SK-N-SH (cell line): ENCODE measurements around the gene ITK. TPM values are rescaled to one million over a fixed set of nuclear protein-coding genes. Genes with fewer than 3 reads are reported as not detected.

Experiments used
- CTCF ChIA-PET: fragments of 300-600, 350-600 bp; formaldehyde crosslinking; extraction: SDS; loops from one replicate; lab custom pipeline; 2021; lab: Yijun Ruan, JAX
- POLR2A ChIA-PET: fragments of 350-600 bp; sonication (Branson Sonifier 250); formaldehyde crosslinking; extraction: SDS; loops from one replicate; lab custom pipeline; 2020; ENCODE audit warnings: antibody characterized with exemption, inconsistent platforms; lab: Yijun Ruan, JAX
- DNase-seq: peaks from one replicate; pipeline ENCODE4 v3.0.0; 2012
- H2AFZ ChIP-seq: fragments of 200-600 bp; sonication (generic); 2 replicates; pipeline ENCODE4 v1.8.1; 2016; ENCODE audit warnings: antibody characterized with exemption, mild to moderate bottlenecking, low read depth
- H3F3A ChIP-seq: fragments of 200-600 bp; sonication (generic); replicated peaks from 2 replicates; pipeline ENCODE3; 2016; ENCODE audit warnings: antibody characterized with exemption, mild to moderate bottlenecking; ENCODE audit not compliant: insufficient read depth
- H3K27ac ChIP-seq, 2 experiments: fragments of 200-500 bp in 1 of 2; fragments of 200-600 bp in 1 of 2; sonication (Bioruptor generic) in 1 of 2; sonication (generic), shearing (Covaris generic) in 1 of 2; 2 replicates each; pipeline versions ENCODE4 v1.5.1 to v1.6.1; 2014 to 2016; ENCODE audit warnings: low read depth in 2 of 2, inconsistent platforms in 1 of 2, low read length in 1 of 2, mild to moderate bottlenecking in 1 of 2, mixed read lengths in 1 of 2
- H3K27me3 ChIP-seq: fragments of 200-600 bp; sonication (generic), shearing (Covaris generic); 2 replicates; pipeline ENCODE4 v1.6.1; 2016; ENCODE audit warnings: mixed run types; ENCODE audit not compliant: insufficient read depth
- H3K36me3 ChIP-seq, 2 experiments: fragments of 200-500 bp in 1 of 2; fragments of 200-600 bp in 1 of 2; sonication (Bioruptor generic) in 1 of 2; sonication (generic) in 1 of 2; replicated peaks in 1 of 2; 2 replicates each; pipeline versions ENCODE3 to v1.5.1; 2014 to 2016; ENCODE audit warnings: low read length in 1 of 2, mild to moderate bottlenecking in 1 of 2; ENCODE audit not compliant: insufficient read depth in 2 of 2, control insufficient read depth in 1 of 2
- H3K4me1 ChIP-seq, 2 experiments: fragments of 200-500 bp in 1 of 2; fragments of 200-600 bp in 1 of 2; sonication (Bioruptor generic) in 1 of 2; sonication (generic), shearing (Covaris generic) in 1 of 2; 2 replicates each; pipeline versions ENCODE4 v1.5.1 to v1.6.1; 2014 to 2016; ENCODE audit warnings: low read depth in 1 of 2, low read length in 1 of 2, mixed run types in 1 of 2; ENCODE audit not compliant: insufficient read depth in 2 of 2, control insufficient read depth in 1 of 2
- H3K4me2 ChIP-seq: fragments of 200-600 bp; sonication (generic), shearing (Covaris generic); 2 replicates; pipeline ENCODE4 v1.6.1; 2017; ENCODE audit warnings: mixed run types
- H3K4me3 ChIP-seq, 2 experiments: fragments of 200-500 bp in 1 of 2; fragments of 200-600 bp in 1 of 2; sonication (Bioruptor generic) in 1 of 2; sonication (generic), shearing (Covaris generic) in 1 of 2; 2 replicates each; pipeline versions ENCODE4 v1.5.1 to v1.8.1; 2014 to 2016; ENCODE audit warnings: low read depth in 2 of 2, inconsistent platforms in 1 of 2, low read length in 1 of 2, mild to moderate bottlenecking in 1 of 2, mixed read lengths in 1 of 2, moderate library complexity in 1 of 2
- H3K79me2 ChIP-seq: fragments of 200-600 bp; sonication (generic); 2 replicates; pipeline ENCODE4 v1.8.1; 2017; ENCODE audit warnings: mild to moderate bottlenecking; ENCODE audit not compliant: insufficient read depth
- H3K9ac ChIP-seq: fragments of 200-600 bp; sonication (generic); 2 replicates; pipeline ENCODE4 v1.6.1; 2017; ENCODE audit warnings: mixed run types
- H3K9me2 ChIP-seq: fragments of 200-600 bp; sonication (generic); 2 replicates; pipeline ENCODE4 v1.6.1; 2017; ENCODE audit warnings: mixed run types
- H3K9me3 ChIP-seq: fragments of 200-600 bp; sonication (generic); 2 replicates; pipeline ENCODE4 v1.6.1; 2017; ENCODE audit warnings: mixed run types, mild to moderate bottlenecking, moderate library complexity
- H4K20me1 ChIP-seq: fragments of 200-600 bp; sonication (generic); 2 replicates; pipeline ENCODE4 v1.6.1; 2017; ENCODE audit warnings: mild to moderate bottlenecking, mixed run types; ENCODE audit not compliant: insufficient read depth
- CHD2 ChIP-seq: fragments of 150-350 bp; IDR thresholded peaks from 2 replicates; pipeline ENCODE4 v1.6.1; 2018; ENCODE audit warnings: low read length; ENCODE audit not compliant: partially characterized antibody
- CTCF ChIP-seq: fragments of 200-600 bp; sonication (generic); IDR thresholded peaks from 2 replicates; pipeline ENCODE4 v1.6.1; 2017; ENCODE audit warnings: antibody characterized with exemption, mild to moderate bottlenecking, moderate library complexity
- EP300 ChIP-seq, 2 experiments: IDR thresholded peaks; 2 replicates each; pipeline versions ENCODE4 v1.4.0 to v1.6.1; 2012; ENCODE audit warnings: borderline replicate concordance in 1 of 2, low read depth in 1 of 2, low read length in 1 of 2
- FOSL2 ChIP-seq: IDR thresholded peaks from 2 replicates; pipeline ENCODE4 v1.4.0; 2012; ENCODE audit warnings: low read depth, mild to moderate bottlenecking, moderate library complexity, borderline replicate concordance
- GATA2 ChIP-seq: sonication (generic); formaldehyde crosslinking; IDR thresholded peaks from 2 replicates; pipeline ENCODE4 v1.5.0; 2020; ENCODE audit warnings: mild to moderate bottlenecking, missing genetic modification reagents
- JUND ChIP-seq: IDR thresholded peaks from 2 replicates; pipeline ENCODE4 v1.4.0; 2012
- MXI1 ChIP-seq: IDR thresholded peaks from 2 replicates; pipeline ENCODE4 v1.6.1; 2012; ENCODE audit warnings: mild to moderate bottlenecking, low read depth, low read length, improper control_type of control experiment
- NFIC ChIP-seq: IDR thresholded peaks from 2 replicates; pipeline ENCODE4 v1.4.0; 2012; ENCODE audit warnings: borderline replicate concordance
- NRF1 ChIP-seq: IDR thresholded peaks from 2 replicates; pipeline ENCODE4 v1.6.1; 2012; ENCODE audit warnings: low read depth, mild to moderate bottlenecking, low read length
- PBX3 ChIP-seq: IDR thresholded peaks from 2 replicates; pipeline ENCODE4; 2012
- RCOR1 ChIP-seq: fragments of 150-350 bp; IDR thresholded peaks from 2 replicates; pipeline ENCODE4 v1.6.1; 2017; ENCODE audit warnings: antibody characterized with exemption, low read length
- TEAD4 ChIP-seq: IDR thresholded peaks from 2 replicates; pipeline ENCODE4 v1.4.0; 2012; ENCODE audit warnings: mild to moderate bottlenecking, borderline replicate concordance; ENCODE audit not compliant: insufficient read depth
- USF1 ChIP-seq: IDR thresholded peaks from 2 replicates; pipeline ENCODE4 v1.4.0; 2012; ENCODE audit warnings: low read depth, borderline replicate concordance
- WGBS: methylation state at CpG from one replicate; pipeline ENCODE4 v1.1.6; 2017; ENCODE audit warnings: low lambda C conversion rate; 5-methylcytosine and 5-hydroxymethylcytosine counted together
- polyA plus RNA-seq, 3 experiments: library from polyadenylated mRNA; depleted of rRNA; stranded (reverse); fragments of >200 nt; gene quantifications; 2 replicates each; pipeline ENCODE4 v1.2.3, GENCODE V29; 2012

ITK gene
- polyA plus RNA-seq, 1 of the 3 experiments (the other 2 are of a cell fraction), result not detected

- peak; percentile 58; the same call in 1 of the 2 replicates for TF ChIP-seq RCOR1
- TF ChIP-seq USF1, result no peak
- no peak for TF ChIP-seq NFIC
- 0 out of 2 replicates have a peak, but pooled peaks have one; percentile 55 for TF ChIP-seq MXI1
- peak; percentile 41 for TF ChIP-seq CHD2
- TF ChIP-seq NRF1, result no peak
- peak in 1 of 2 experiments; percentile 37; a peak in 1 of 4 replicates for TF ChIP-seq EP300 (IDR thresholded peaks at IDR 0.05; ENCODE audit: borderline replicate concordance in 1 of 2, low read depth in 1 of 2, low read length in 1 of 2)
- TF ChIP-seq GATA2, result peak; percentile 50
- no peak for TF ChIP-seq TEAD4
- ChIA-PET CTCF (interaction anchor here (3.4 kb wide), 1 partner anchor 36 kb away, joined by 12 read pairs; no protein-coding TSS in a partner anchor), POLR2A (no interaction called here)
- Histone ChIP-seq H3K9ac (no peak overlapping the region), H4K20me1 (no peaks in the 10 kb centered on the region), H3K9me3 (no peaks in the 10 kb centered on the region), H3K4me3 (no peak overlapping the region), H3K79me2 (no peaks in the 10 kb centered on the region), H3K9me2 (no peaks in the 10 kb centered on the region), H2AFZ (no peak overlapping the region), H3K27ac (peak overlapping the region in 1 of 2 experiments; percentile 40; a peak in 2 of 4 replicates), H3F3A (peaks cover 4% of the 10 kb centered on the region), H3K4me1 (peaks cover 0 to 17% of the 10 kb centered on the region in 2 experiments; a peak in 1 of 4 replicates), H3K27me3 (no peaks in the 10 kb centered on the region), H3K4me2 (no peak overlapping the region), H3K36me3 (peaks cover 5 to 22% of the 10 kb centered on the region in 2 experiments)
- no peak for DNase-seq
- WGBS, result 86% methylated on average over 9 of the region's 9 CpGs
These were observed 108.7 kb downstream of the ITK start for GRCh38 chr5:157289164-157289819.

- Histone ChIP-seq H3K4me3 (no peak overlapping the region), H3K9me2 (no peaks in the 10 kb centered on the region), H3K4me1 (peaks cover 0 to 14% of the 10 kb centered on the region in 2 experiments; a peak in 1 of 4 replicates), H3K9ac (no peak overlapping the region), H3K79me2 (no peaks in the 10 kb centered on the region), H3K36me3 (peaks cover 5 to 22% of the 10 kb centered on the region in 2 experiments), H3K9me3 (no peaks in the 10 kb centered on the region), H2AFZ (no peak overlapping the region), H3K4me2 (0 out of 2 replicates have a peak overlapping the region, but pooled peaks have one; percentile 21), H4K20me1 (no peaks in the 10 kb centered on the region), H3F3A (peaks cover 4% of the 10 kb centered on the region), H3K27ac (peak overlapping the region in 1 of 2 experiments; percentile 7; a peak in 1 of 4 replicates)
- WGBS, result 73% methylated on average over 6 of the region's 6 CpGs
- CTCF ChIA-PET, result interaction anchor here (1.0 to 3.4 kb wide), 2 partner anchors 37 to 38 kb away, joined by 3 to 12 read pairs; no protein-coding TSS in a partner anchor
- TF ChIP-seq NFIC (peak; percentile 31; the same call in 1 of the 2 replicates), FOSL2 (peak; percentile 52; the same call in 1 of the 2 replicates), JUND (0 out of 2 replicates have a peak, but pooled peaks have one; percentile 13), PBX3 (peak; percentile 53; the same call in 1 of the 2 replicates), EP300 (IDR thresholded peaks at IDR 0.05; ENCODE audit: borderline replicate concordance in 1 of 2, low read depth in 1 of 2, low read length in 1 of 2) (no peak), CTCF (no peak)
- TF ChIP-seq, all 33 proteins: peak for 4
- no peaks in the 10 kb centered on the region for H3K27me3 ChIP-seq
- no peak for DNase-seq
- POLR2A ChIA-PET, result no interaction called here
These were observed 109.7 kb downstream of the ITK start for GRCh38 chr5:157290156-157290980.
